ENCODE results near the gene DPRX.

GRCh38 chr19:53626486-53626885 lies 5.3 kb upstream of the DPRX start:
- TF ChIP-seq CTCF (conservative IDR thresholded peaks at IDR 0.05; ENCODE audit: low read depth in 2 of 2) (no peak), POLR2AphosphoS5 (IDR thresholded peaks at IDR 0.05; ENCODE audit: low read depth) (no peak), CREB1 (CRISPR knock-in tag; IDR thresholded peaks at IDR 0.05; ENCODE audit: low read depth) (no peak), ZNF331 (CRISPR knock-in tag; IDR thresholded peaks at IDR 0.05; ENCODE audit: low read depth) (no peak), EZH2phosphoT487 (IDR thresholded peaks at IDR 0.05; ENCODE audit: unreplicated experiment) (no peak), EZH2 (IDR thresholded peaks at IDR 0.05; ENCODE audit: low read depth, unreplicated experiment) (no peak), STAT1 (IDR thresholded peaks at IDR 0.05; ENCODE audit: unreplicated experiment) (no peak), JUNB (IDR thresholded peaks at IDR 0.05; ENCODE audit: unreplicated experiment) (no peak), ETS1 (IDR thresholded peaks at IDR 0.05) (no peak)
- TF ChIP-seq, protein P1, sequence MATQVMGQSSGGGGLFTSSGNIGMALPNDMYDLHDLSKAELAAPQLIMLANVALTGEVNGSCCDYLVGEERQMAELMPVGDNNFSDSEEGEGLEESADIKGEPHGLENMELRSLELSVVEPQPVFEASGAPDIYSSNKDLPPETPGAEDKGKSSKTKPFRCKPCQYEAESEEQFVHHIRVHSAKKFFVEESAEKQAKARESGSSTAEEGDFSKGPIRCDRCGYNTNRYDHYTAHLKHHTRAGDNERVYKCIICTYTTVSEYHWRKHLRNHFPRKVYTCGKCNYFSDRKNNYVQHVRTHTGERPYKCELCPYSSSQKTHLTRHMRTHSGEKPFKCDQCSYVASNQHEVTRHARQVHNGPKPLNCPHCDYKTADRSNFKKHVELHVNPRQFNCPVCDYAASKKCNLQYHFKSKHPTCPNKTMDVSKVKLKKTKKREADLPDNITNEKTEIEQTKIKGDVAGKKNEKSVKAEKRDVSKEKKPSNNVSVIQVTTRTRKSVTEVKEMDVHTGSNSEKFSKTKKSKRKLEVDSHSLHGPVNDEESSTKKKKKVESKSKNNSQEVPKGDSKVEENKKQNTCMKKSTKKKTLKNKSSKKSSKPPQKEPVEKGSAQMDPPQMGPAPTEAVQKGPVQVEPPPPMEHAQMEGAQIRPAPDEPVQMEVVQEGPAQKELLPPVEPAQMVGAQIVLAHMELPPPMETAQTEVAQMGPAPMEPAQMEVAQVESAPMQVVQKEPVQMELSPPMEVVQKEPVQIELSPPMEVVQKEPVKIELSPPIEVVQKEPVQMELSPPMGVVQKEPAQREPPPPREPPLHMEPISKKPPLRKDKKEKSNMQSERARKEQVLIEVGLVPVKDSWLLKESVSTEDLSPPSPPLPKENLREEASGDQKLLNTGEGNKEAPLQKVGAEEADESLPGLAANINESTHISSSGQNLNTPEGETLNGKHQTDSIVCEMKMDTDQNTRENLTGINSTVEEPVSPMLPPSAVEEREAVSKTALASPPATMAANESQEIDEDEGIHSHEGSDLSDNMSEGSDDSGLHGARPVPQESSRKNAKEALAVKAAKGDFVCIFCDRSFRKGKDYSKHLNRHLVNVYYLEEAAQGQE (IDR thresholded peaks at IDR 0.05; ENCODE audit: unreplicated experiment) = no peak

Measured in GM23338 (cell line).